ENCODE measurements around the gene FRAS1.

GRCh38 chr4:78065508-78066192 lies 8.5 kb downstream of the FRAS1 start:
- TF ChIP-seq POLR2A (IDR thresholded peaks at IDR 0.05) (no peak), CTCF (IDR thresholded peaks at IDR 0.05) (no peak), EP300 (IDR thresholded peaks at IDR 0.05) (no peak)

Measured in ovary (tissue), 3 donors.